Heart right ventricle (tissue), 16 donors: ENCODE data around the gene IPO5. TPM values are rescaled to one million over a fixed set of nuclear protein-coding genes. Genes with fewer than 3 reads are reported as not detected.
A peak's percentile ranks its signal among the peaks of the same experiment; 100 is the strongest.
"Not testable (repeated sequence)": the region's sequence is repeated elsewhere in the genome, so short reads cannot be mapped to it uniquely, and the experiment has no call there.

ENCODE experiments used
- ATAC-seq, 8 donors: fragments of 200-7000 bp; cut with Tn5 transposase; one replicate each; pipeline ENCODE4 v1.9.1; 2020; ENCODE audit warnings: mild to moderate bottlenecking in 8 of 8, moderate library complexity in 8 of 8, moderate number of reproducible peaks in 1 of 8
- DNase-seq, 2 donors: peaks; one replicate each; pipeline ENCODE4 v3.0.0-alpha.2; 2020
- H3K27ac ChIP-seq, 10 donors: fragments of 200-600 bp; sonication (generic) in 2 of 10; one replicate each; pipeline versions ENCODE4 v1.5.0 to v1.8.0; 2020 to 2022; ENCODE audit warnings: mild to moderate bottlenecking in 3 of 10
- H3K27me3 ChIP-seq, 7 donors: fragments of 200-600 bp; one replicate each; pipeline ENCODE4 v1.8.0; 2021 to 2022; ENCODE audit warnings: mild to moderate bottlenecking in 2 of 7
- H3K36me3 ChIP-seq, 9 donors: fragments of 200-600 bp; sonication (generic) in 1 of 9; one replicate each; pipeline versions ENCODE4 v1.5.0 to v1.8.0; 2020 to 2022; ENCODE audit warnings: mild to moderate bottlenecking in 2 of 9
- H3K4me1 ChIP-seq, 9 donors: fragments of 200-600 bp; sonication (generic) in 1 of 9; one replicate each; pipeline versions ENCODE4 v1.5.0 to v1.8.0; 2020 to 2022; ENCODE audit warnings: mild to moderate bottlenecking in 4 of 9
- H3K4me3 ChIP-seq, 10 donors: fragments of 200-600 bp; sonication (generic) in 2 of 10; one replicate each; pipeline versions ENCODE4 v1.5.0 to v1.8.0; 2020 to 2022; ENCODE audit warnings: mild to moderate bottlenecking in 7 of 10, moderate library complexity in 2 of 10
- H3K9me3 ChIP-seq, 11 donors: fragments of 200-600 bp in 10 of 11; sonication (generic) in 2 of 11; one replicate each; pipeline versions ENCODE4 v1.5.0 to v1.8.0; 2013 to 2022; ENCODE audit warnings: mild to moderate bottlenecking in 2 of 11, control low read depth in 1 of 11, moderate library complexity in 1 of 11
- WGBS, 2 donors: extraction: QIAGEN DNeasy Blood & Tissue Kit; methylation state at CpG; one replicate each; pipeline ENCODE4 v1.1.7; 2013; ENCODE audit warnings: inconsistent platforms in 1 of 2; 5-methylcytosine and 5-hydroxymethylcytosine counted together
- intact Hi-C, 10 donors: fragments of 100-400 bp; cut with DNase I; formaldehyde crosslinking; loops; one replicate each; pipeline versions ENCODE4 v1.11.1 to v1.14.2; 2022
- polyA plus RNA-seq, 2 donors: library from polyadenylated mRNA; stranded (reverse); fragments of 200-250 nt; gene quantifications; one replicate each; pipeline ENCODE4 v1.2.3, GENCODE V29; 2013
- total RNA-seq, 10 donors: library from RNA; stranded (reverse); fragmentation: NEBNext Ultra II Directional in 3 of 10; extraction: Animal tissue kit (Norgen Biotek cat#: 25700) in 3 of 10; gene quantifications; one replicate each; pipeline versions ENCODE4 v1.2.1 to v1.2.4, GENCODE V29; 2021 to 2023
- TF ChIP-seq, protein P1 (sequence below), 9 donors: fragments of 200-600 bp; sonication (generic) in 2 of 9; IDR thresholded peaks; one replicate each; pipeline versions ENCODE4 v1.5.0 to v1.8.0; 2021 to 2022; ENCODE audit warnings: antibody characterized with exemption in 9 of 9, mild to moderate bottlenecking in 5 of 9, moderate library complexity in 1 of 9
- donor health status: Arrhythmogenic right ventricular cardiomyopathy.
- donor health status: ischemic (EF 13 %, LVEDD 7.1; RV severe dilation, severe dysfunction).
- donor health status: healthy with polysubstance abuse.
- donor health status: DM: no; HTN: yes; CAD: no.
- donor health status: DM: no; HTN: no; CAD: no.
- donor health status: ischemic (EF 25% LVEDD 6.9; RV normal size, moderate dysfunction).
- donor health status: ischemic (EF 25% LVEDD 5.7; RV mildly dilated, moderate dysfunction).
- donor health status: healthy.
- donor health status: DM: yes; HTN: yes; CAD: no.
- donor health status: Ischemic cardiomyopathy.
- donor health status: ischemic (EF 35%, LVEDD 5.7; RV mildly dilated, moderate dysfunction).
- donor health status: nonischemic (EF 11% LVEDD 7.7; RV severe dilation, severe dysfunction).
- donor health status: DM: yes; HTN: yes; CAD: no.
- donor health status: PGD.
- donor health status: ischemic (EF 29% LVEDD 5.4; RV normal size, mild dysfunction).
- donor health status: nonischemic (EF 23%, LVEDD 6.1; RV moderate dilation, normal function).

IPO5 gene
- total and polyA plus RNA-seq, 12 donors: 17.0 to 149 (median 115) TPM

DNA sequence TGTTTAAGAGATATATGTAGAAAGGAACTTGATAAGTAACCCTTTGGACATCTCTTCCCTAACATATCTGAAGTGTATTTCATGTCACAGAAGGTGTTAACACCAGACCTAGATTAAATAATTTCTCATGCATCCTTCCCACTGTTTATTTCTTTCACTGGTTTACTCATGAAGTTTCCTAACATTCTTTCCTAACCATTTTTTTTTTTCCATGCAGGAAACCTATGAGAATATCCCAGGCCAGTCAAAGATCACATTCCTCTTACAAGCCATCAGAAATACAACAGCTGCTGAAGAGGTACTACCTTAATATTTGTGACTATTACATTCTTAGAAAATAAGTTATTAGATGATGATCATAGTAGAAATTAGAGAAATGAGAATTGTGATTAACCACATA, 28.8 kb downstream of the IPO5 start:
- no peak for ATAC-seq
- H3K27me3 ChIP-seq: no peaks in the 10 kb centered on the region

DNA sequence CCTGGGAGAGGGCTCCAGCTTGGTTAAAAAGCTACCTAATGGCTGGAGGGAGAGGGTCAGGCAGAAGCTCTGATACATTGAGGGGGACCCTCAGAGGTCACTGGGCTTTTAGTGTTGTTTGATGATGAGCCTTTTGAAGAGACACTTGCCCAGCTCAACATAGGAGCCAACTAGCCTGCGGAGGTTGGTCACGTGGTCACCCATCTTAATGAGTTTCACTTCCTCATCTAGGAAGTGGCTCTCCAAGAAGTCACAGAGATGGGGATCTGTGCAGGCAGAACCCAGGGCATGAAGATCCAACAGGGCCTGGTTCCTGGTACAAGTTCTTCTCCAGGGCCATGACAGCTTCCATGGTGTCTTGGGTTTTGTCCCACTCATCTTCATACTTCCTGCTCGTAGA, 33.4 kb downstream of the IPO5 start:
- H3K27me3 ChIP-seq: no peaks in the 10 kb centered on the region
- H3K9me3 ChIP-seq: no peaks in the 10 kb centered on the region
- TF ChIP-seq, protein P1, sequence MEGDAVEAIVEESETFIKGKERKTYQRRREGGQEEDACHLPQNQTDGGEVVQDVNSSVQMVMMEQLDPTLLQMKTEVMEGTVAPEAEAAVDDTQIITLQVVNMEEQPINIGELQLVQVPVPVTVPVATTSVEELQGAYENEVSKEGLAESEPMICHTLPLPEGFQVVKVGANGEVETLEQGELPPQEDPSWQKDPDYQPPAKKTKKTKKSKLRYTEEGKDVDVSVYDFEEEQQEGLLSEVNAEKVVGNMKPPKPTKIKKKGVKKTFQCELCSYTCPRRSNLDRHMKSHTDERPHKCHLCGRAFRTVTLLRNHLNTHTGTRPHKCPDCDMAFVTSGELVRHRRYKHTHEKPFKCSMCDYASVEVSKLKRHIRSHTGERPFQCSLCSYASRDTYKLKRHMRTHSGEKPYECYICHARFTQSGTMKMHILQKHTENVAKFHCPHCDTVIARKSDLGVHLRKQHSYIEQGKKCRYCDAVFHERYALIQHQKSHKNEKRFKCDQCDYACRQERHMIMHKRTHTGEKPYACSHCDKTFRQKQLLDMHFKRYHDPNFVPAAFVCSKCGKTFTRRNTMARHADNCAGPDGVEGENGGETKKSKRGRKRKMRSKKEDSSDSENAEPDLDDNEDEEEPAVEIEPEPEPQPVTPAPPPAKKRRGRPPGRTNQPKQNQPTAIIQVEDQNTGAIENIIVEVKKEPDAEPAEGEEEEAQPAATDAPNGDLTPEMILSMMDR (IDR thresholded peaks at IDR 0.05): no peak
- 85 to 90% methylated on average over 3 of the region's 3 CpGs for WGBS, 2 donors
- H3K4me1 ChIP-seq: peaks cover 0 to 6% (median 0%) of the 10 kb centered on the region in 9 donors
- ATAC-seq (peak in 1 of 8 donors; percentile 11), DNase-seq (no peak)
- peaks cover 0 to 100% (median 68%) of the 10 kb centered on the region in 9 donors for H3K36me3 ChIP-seq
- no peak overlapping the region for H3K4me3 ChIP-seq
- intact Hi-C loops: no loop called here
- no peak overlapping the region for H3K27ac ChIP-seq

More for the DNA sequence above, 28.8 kb downstream of the IPO5 start:
- H3K4me1 ChIP-seq: peaks cover 0 to 39% (median 22%) of the 10 kb centered on the region in 9 donors
- no peak for DNase-seq
- TF ChIP-seq, protein P1 (IDR thresholded peaks at IDR 0.05): no peak
- H3K9me3 ChIP-seq: no peaks in the 10 kb centered on the region
- peaks cover 0 to 55% (median 27%) of the 10 kb centered on the region in 9 donors for H3K36me3 ChIP-seq
- intact Hi-C loops: no loop called here
- H3K27ac ChIP-seq: no peak overlapping the region
- H3K4me3 ChIP-seq: no peak overlapping the region

DNA sequence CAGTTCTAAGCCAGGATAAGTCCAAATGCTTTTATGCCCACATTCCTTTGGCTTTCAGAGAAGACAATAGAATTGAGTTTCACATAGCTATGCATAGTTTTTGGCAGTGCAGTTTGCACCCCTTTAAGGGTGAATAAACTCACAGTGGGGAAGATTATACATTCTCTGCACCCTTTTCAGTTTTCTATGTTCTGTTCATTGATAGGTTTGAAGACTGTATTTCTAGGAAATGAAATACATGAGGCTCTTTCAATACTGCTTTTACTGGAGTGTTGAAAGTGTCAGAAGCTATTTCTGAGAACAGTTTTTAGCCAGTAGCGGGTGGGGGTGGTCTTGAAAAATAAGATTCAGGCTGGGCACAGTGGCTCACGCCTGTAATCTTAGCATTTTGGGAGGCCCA, 46.2 kb downstream of the IPO5 start:
- intact Hi-C loops: no loop called here
- Histone ChIP-seq H3K27me3 (no peaks in the 10 kb centered on the region), H3K4me1 (no peaks in the 10 kb centered on the region), H3K27ac (no peak overlapping the region), H3K9me3 (no peaks in the 10 kb centered on the region), H3K36me3 (peaks cover 4 to 100% (median 68%) of the 10 kb centered on the region in 9 donors), H3K4me3 (no peak overlapping the region)
- TF ChIP-seq, protein P1 (IDR thresholded peaks at IDR 0.05): no peak
- 99 to 100% methylated on average over 2 of the region's 2 CpGs for WGBS, 2 donors
- ATAC-seq (no peak), DNase-seq (no peak)

DNA sequence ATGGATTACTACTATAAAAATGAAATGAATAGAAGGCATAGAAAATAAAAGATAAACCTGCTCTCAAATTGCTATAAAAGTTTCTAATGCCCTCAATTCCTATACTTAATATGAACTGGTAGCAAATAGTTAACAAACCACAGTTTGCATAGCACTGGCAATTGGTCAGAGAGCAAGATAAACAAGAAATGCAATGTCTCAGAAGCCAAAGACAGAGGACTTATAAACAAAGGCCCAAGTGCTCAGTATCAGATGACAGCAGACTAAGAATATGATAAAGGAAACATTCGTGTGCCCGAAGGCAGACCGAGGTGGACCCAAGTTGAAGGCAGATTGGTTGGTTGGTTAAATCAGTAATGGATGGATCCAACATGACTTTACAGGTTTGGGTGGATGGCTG, 50.6 kb downstream of the IPO5 start:
- 73 to 77% methylated on average over 3 of the region's 3 CpGs for WGBS, 2 donors
- H3K4me1 ChIP-seq: no peaks in the 10 kb centered on the region
- H3K9me3 ChIP-seq: no peaks in the 10 kb centered on the region
- intact Hi-C loops: no loop called here
- H3K4me3 ChIP-seq: no peak overlapping the region
- H3K27me3 ChIP-seq: no peaks in the 10 kb centered on the region
- peaks cover 4 to 100% (median 75%) of the 10 kb centered on the region in 9 donors for H3K36me3 ChIP-seq
- no peak overlapping the region for H3K27ac ChIP-seq
- no peak for DNase-seq
- no peak for ATAC-seq
- TF ChIP-seq, protein P1 (IDR thresholded peaks at IDR 0.05): no peak

DNA sequence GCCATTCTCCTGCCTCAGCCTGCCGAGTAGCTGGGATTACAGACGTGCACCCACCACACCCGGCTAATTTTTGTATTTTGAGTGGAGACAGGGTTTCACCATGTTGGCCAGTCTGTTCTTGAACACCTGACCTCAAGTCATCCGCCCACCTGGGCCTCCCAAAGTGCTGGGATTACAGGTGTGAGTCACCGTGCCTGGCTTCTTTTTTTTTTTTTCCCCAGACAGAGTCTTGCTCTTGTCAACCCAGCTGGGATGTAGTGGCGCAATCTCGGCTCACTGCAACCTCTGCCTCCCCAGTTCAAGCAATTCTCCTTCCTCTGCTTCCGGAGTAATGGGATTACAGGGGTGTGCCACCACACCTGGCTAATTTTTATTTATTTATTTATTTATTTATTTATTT, 51.5 kb downstream of the IPO5 start:
- not testable (repeated sequence) for H3K4me3 ChIP-seq, DNase-seq, H3K4me1 ChIP-seq, H3K27me3 ChIP-seq, ATAC-seq, H3K27ac ChIP-seq, H3K9me3 ChIP-seq
- WGBS, 2 donors: 94 to 98% methylated on average over 8 of the region's 8 CpGs
- peaks cover 4 to 100% (median 75%) of the 10 kb centered on the region in 9 donors for H3K36me3 ChIP-seq
- intact Hi-C loops: loop anchor here in 1 of 10 donors (5.0 kb wide), 1 partner anchor 403 kb away; no protein-coding TSS in a partner anchor
